Stimulated activated CD8-positive, alpha-beta memory T cell treated with anti-CD3 and anti-CD28 coated beads, Interleukin-15, amount 100 ng/mL, for 4 hours (primary cell): ENCODE results near the gene APOBEC4.

Experiments
- DNase-seq, 2 donors: peaks; one replicate each; pipeline ENCODE4 v3.0.0-alpha.2; 2020; ENCODE audit warnings: low read depth in 2 of 2

Gene APOBEC4

GRCh38 chr1:183602510-183602909 is 50.6 kb downstream of the APOBEC4 start:
- DNase-seq, result no peak

- no peak for DNase-seq
Measured at GRCh38 chr1:183600634-183601033, 52.5 kb downstream of the APOBEC4 start.

DNA sequence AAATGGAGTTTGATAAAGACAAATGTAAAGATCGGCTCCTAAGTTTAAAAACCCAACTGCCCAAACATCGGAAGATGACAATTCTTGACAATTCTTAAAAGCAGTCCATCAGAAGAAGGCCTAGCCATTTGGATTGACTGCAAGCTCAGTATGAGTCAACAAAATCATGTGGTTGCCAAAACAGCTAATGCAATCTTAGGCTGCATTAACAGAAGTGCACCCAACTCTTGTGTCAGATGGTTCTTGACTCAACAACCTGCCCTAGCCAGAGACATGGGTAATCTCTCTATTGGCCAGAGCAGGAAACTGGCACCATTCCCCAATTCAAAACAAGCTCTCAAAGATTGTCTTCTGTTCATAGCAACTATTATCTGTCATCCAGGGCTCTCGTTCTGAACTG is 53.0 kb downstream of the APOBEC4 start:
- no peak for DNase-seq

- DNase-seq, result no peak
Measured at GRCh38 chr1:183598386-183598785, 54.7 kb downstream of the APOBEC4 start.

DNA sequence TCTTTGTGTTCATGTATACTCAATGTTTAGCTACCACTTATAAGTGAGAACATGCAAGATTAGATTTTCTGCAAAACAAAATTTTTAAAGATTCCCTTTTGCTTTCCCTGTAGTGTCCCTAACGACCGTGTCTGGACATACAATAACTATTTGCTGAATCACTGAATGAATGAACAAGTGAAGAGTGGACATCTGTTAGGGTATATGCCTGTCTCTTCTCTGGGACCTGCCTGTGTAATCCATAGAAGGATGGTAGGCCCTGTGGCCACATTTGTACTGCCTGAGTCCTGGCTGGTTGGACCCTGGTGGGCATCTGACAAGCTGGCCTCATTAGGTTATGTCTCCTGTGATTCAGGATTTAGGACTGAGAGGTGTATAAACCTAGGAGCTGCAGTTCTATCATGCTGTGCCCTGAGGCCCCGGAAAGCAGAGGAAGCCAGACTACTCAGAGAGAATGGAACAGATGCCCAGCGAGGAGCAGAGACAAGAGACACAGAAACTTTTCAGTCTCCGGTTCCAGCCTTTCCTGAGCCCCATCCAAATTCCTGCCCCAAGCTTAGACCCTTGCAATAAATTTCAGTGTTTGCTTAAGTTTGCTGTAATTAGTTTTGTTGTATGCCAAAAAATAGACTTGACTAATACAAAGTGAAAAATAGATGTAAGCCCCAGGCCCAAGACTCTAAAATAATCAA is 55.3 kb downstream of the APOBEC4 start:
- no peak for DNase-seq

DNA sequence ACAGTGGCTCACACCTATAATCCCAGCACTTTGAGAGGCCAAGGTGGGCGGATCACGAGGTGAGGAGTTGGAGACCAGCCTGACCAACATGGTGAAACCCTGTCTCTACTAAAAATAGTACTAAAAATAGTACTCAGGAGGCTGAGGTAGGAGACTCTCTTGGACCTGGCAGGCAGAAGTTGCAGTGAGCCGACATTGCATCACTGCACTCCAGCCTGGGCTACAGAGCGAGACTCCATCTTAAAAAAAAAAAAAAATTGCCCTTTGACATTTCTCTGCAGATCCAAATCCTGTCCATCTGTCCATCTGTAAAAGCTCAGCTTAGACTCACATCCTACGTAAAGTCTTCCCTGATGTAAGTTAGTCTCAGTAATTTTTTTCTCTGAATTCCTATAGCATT is 56.6 kb downstream of the APOBEC4 start:
- no peak for DNase-seq
